HCT116 (cell line): ENCODE measurements around the gene CAP2. TPM values are rescaled to one million over a fixed set of nuclear protein-coding genes. Genes with fewer than 3 reads are reported as not detected.

Experiments used
- ATAC-seq: fragments of 200-7000 bp; cut with Tn5 transposase; 2 replicates; pipeline ENCODE4 v1.9.1; 2020; ENCODE audit warnings: mild to moderate bottlenecking, moderate library complexity
- BruUV-seq: library from RNA; stranded (reverse); fragments of 400-500 nt; replicated peaks from 2 replicates; lab custom pipeline; 2021; lab: Mats Ljungman, UMichigan
- CTCF ChIA-PET: fragments of 300-600 bp; sonication (Branson Sonifier 250); formaldehyde crosslinking; loops from one replicate; lab custom pipeline; 2021; ENCODE audit warnings: antibody characterized with exemption; lab: Charles Lee
- POLR2A ChIA-PET: fragments of 300-600, 350-600 bp; sonication (Branson Sonifier 250); formaldehyde crosslinking; loops from one replicate; lab custom pipeline; 2021; ENCODE audit warnings: antibody characterized with exemption; lab: Charles Lee
- RAD21 ChIA-PET, 2 experiments: fragments of 300-600 bp; sonication (Branson Sonifier 250); formaldehyde crosslinking; loops; one replicate each; lab custom pipeline; 2023; ENCODE audit warnings: low total read pairs in 2 of 2; ENCODE audit not compliant: uncharacterized antibody in 2 of 2, unreplicated experiment in 2 of 2, low non-redundant PET in 1 of 2; lab: Charles Lee
- DNase-seq: peaks from one replicate; pipeline ENCODE4 v3.0.0-alpha.2; 2010; ENCODE audit warnings: low read depth, low spot score
- H2AFZ ChIP-seq: fragments of 200-600 bp; shearing (Covaris generic), sonication (generic); 2 replicates; pipeline ENCODE4 v1.6.1; 2017; ENCODE audit warnings: low read depth, mixed run types, mixed read lengths, antibody characterized with exemption, low read length; ENCODE audit not compliant: poor library complexity, severe bottlenecking
- H3K27ac ChIP-seq: 2 replicates; pipeline ENCODE4 v1.5.1; 2012; ENCODE audit warnings: low read depth, low read length
- H3K27me3 ChIP-seq: fragments of 200-600 bp; sonication (generic); 2 replicates; pipeline ENCODE4 v1.6.1; 2016; ENCODE audit warnings: mixed run types, low read length, mixed read lengths; ENCODE audit not compliant: insufficient read depth
- H3K36me3 ChIP-seq, 2 experiments: fragments of 200-500 bp in 1 of 2; fragments of 200-600 bp in 1 of 2; sonication (Bioruptor generic) in 1 of 2; sonication (generic) in 1 of 2; 2 replicates each; pipeline versions ENCODE4 v1.5.1 to v1.6.1; 2014 to 2016; ENCODE audit warnings: low read length in 2 of 2, inconsistent platforms in 1 of 2, mixed read lengths in 1 of 2, mixed run types in 1 of 2; ENCODE audit not compliant: insufficient read depth in 2 of 2, control insufficient read depth in 1 of 2
- H3K4me1 ChIP-seq, 2 experiments: fragments of 200-600 bp in 1 of 2; sonication (generic) in 1 of 2; 2 replicates each; pipeline versions ENCODE4 v1.5.1 to v1.6.1; 2012 to 2017; ENCODE audit warnings: low read length in 2 of 2, inconsistent platforms in 1 of 2, mild to moderate bottlenecking in 1 of 2, mixed read lengths in 1 of 2, mixed run types in 1 of 2, moderate library complexity in 1 of 2; ENCODE audit not compliant: insufficient read depth in 2 of 2, control insufficient read depth in 1 of 2
- H3K4me2 ChIP-seq: fragments of 200-600 bp; sonication (generic); 2 replicates; pipeline ENCODE4 v1.6.1; 2017; ENCODE audit warnings: mixed run types, low read length, mixed read lengths
- H3K4me3 ChIP-seq, 2 experiments: fragments of 200-600 bp in 1 of 2; sonication (generic) in 1 of 2; replicated peaks in 1 of 2; 2 replicates each; pipeline ENCODE4 v1.5.1; 2011 to 2016; ENCODE audit warnings: low read length in 2 of 2, control low read depth in 1 of 2, low read depth in 1 of 2, mild to moderate bottlenecking in 1 of 2, mixed read lengths in 1 of 2, mixed run types in 1 of 2
- H3K79me2 ChIP-seq: fragments of 200-600 bp; sonication (generic); 2 replicates; pipeline ENCODE4 v1.6.1; 2017; ENCODE audit warnings: mild to moderate bottlenecking, mixed run types, low read length, moderate library complexity, mixed read lengths; ENCODE audit not compliant: insufficient read depth
- H3K9ac ChIP-seq: fragments of 200-600 bp; sonication (generic); 2 replicates; pipeline ENCODE4 v1.6.1; 2016; ENCODE audit warnings: low read length, mixed read lengths
- H3K9me2 ChIP-seq: fragments of 200-600 bp; sonication (generic), shearing (Covaris generic); 2 replicates; pipeline ENCODE4 v1.6.1; 2017; ENCODE audit warnings: mixed run types, mild to moderate bottlenecking, moderate library complexity; ENCODE audit not compliant: insufficient read depth
- H3K9me3 ChIP-seq, 2 experiments: fragments of 200-500 bp in 1 of 2; fragments of 200-600 bp in 1 of 2; sonication (Bioruptor generic) in 1 of 2; sonication (generic) in 1 of 2; 2 replicates each; pipeline ENCODE4 v1.6.1; 2014 to 2017; ENCODE audit warnings: low read length in 2 of 2, mixed read lengths in 2 of 2, inconsistent platforms in 1 of 2, low read depth in 1 of 2, mild to moderate bottlenecking in 1 of 2, mixed run types in 1 of 2, moderate library complexity in 1 of 2; ENCODE audit not compliant: control insufficient read depth in 1 of 2, insufficient read depth in 1 of 2
- H4K20me1 ChIP-seq: fragments of 200-600 bp; sonication (generic), shearing (Covaris generic); 2 replicates; pipeline ENCODE4 v1.6.1; 2017; ENCODE audit warnings: mixed run types, mild to moderate bottlenecking, moderate library complexity; ENCODE audit not compliant: insufficient read depth
- CBX3 ChIP-seq: IDR thresholded peaks from 2 replicates; pipeline ENCODE4 v1.6.1; 2012; ENCODE audit warnings: low read depth
- EZH2 ChIP-seq: fragments of 200-600 bp; sonication (generic); IDR thresholded peaks from 2 replicates; pipeline ENCODE4 v1.6.1; 2017; ENCODE audit warnings: antibody characterized with exemption, mixed run types
- RAD21 ChIP-seq: IDR thresholded peaks from 2 replicates; pipeline ENCODE4 v1.6.1; 2012; ENCODE audit warnings: low read depth, mild to moderate bottlenecking
- TCF7L2 ChIP-seq: IDR thresholded peaks from 2 replicates; pipeline ENCODE4 v1.7.0; 2011; ENCODE audit warnings: borderline replicate concordance, inconsistent platforms; ENCODE audit not compliant: insufficient read depth, insufficient read length; ENCODE audit errors: extremely low read depth
- YY1 ChIP-seq: IDR thresholded peaks from 2 replicates; pipeline ENCODE4 v1.6.1; 2011; ENCODE audit warnings: low read length, low read depth, moderate library complexity, mild to moderate bottlenecking; ENCODE audit not compliant: insufficient replicate concordance; ENCODE audit errors: extremely low read depth
- intact Hi-C: fragments of 100-400 bp; cut with micrococcal nuclease; formaldehyde crosslinking; loops from 2 replicates; pipeline ENCODE4 v1.10.0; 2022
- total RNA-seq: library from RNA; stranded (reverse); gene quantifications from one replicate; pipeline ENCODE4 v1.2.1, GENCODE V29; 2021; ENCODE audit not compliant: unreplicated experiment
- TF ChIP-seq, protein P1 (sequence below), 3 experiments: fragments of 200-600 bp in 1 of 3; sonication (generic) in 1 of 3; IDR thresholded peaks in 2 of 3; conservative IDR thresholded peaks in 1 of 3; 2 replicates each; pipeline ENCODE4 v1.5.1; 2012 to 2017; ENCODE audit warnings: low read depth in 2 of 3, low read length in 2 of 3, antibody characterized with exemption in 1 of 3, borderline replicate concordance in 1 of 3, control low read depth in 1 of 3, mild to moderate bottlenecking in 1 of 3, mixed read lengths in 1 of 3, mixed run types in 1 of 3, moderate library complexity in 1 of 3; ENCODE audit not compliant: insufficient read depth in 1 of 3

The CAP2 gene
- total RNA-seq, 1 experiment from 2014 or later: 3.8 TPM

DNA sequence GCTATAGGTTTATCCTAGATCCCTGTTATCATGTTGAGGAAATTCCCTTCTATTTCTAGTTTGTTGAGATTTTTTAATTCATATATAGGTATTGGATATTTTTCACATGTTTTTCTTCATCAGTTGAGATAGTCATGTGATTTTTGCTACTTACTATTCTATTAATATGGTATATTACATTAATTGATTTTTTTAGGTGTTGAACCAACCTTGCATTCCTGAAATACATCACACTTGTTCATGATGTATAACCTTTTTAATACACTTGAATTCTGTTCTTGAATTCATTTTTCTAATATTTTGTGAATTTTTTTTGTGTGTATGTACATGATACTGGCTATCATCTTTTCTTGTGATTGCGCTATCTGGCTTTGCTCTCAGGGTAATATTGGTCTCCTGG, 25.5 kb upstream of the CAP2 start:
- H3K9me3 ChIP-seq: peaks cover 8 to 9% of the 10 kb centered on the region in 2 experiments; a peak in 3 of 4 replicates
- ChIA-PET POLR2A (no interaction called here), CTCF (no interaction called here), RAD21 (no interaction called here)
- H3K36me3 ChIP-seq: no peaks in the 10 kb centered on the region
- H4K20me1 ChIP-seq: no peaks in the 10 kb centered on the region
- no peaks in the 10 kb centered on the region; the same call in 1 of the 2 replicates for H3K9me2 ChIP-seq
- H3K79me2 ChIP-seq: no peaks in the 10 kb centered on the region
- no peak for DNase-seq
- H3K9ac ChIP-seq: no peak overlapping the region
- H3K4me3 ChIP-seq: no peak overlapping the region
- no peak overlapping the region for H2AFZ ChIP-seq
- H3K4me1 ChIP-seq: no peaks in the 10 kb centered on the region
- intact Hi-C loops: no loop called here
- no peak for ATAC-seq
- no peaks in the 10 kb centered on the region for H3K27me3 ChIP-seq
- no peak overlapping the region for H3K27ac ChIP-seq
- no TSS peak for BruUV-seq
- TF ChIP-seq YY1 (no peak), TCF7L2 (no peak)
- H3K4me2 ChIP-seq: no peak overlapping the region

DNA sequence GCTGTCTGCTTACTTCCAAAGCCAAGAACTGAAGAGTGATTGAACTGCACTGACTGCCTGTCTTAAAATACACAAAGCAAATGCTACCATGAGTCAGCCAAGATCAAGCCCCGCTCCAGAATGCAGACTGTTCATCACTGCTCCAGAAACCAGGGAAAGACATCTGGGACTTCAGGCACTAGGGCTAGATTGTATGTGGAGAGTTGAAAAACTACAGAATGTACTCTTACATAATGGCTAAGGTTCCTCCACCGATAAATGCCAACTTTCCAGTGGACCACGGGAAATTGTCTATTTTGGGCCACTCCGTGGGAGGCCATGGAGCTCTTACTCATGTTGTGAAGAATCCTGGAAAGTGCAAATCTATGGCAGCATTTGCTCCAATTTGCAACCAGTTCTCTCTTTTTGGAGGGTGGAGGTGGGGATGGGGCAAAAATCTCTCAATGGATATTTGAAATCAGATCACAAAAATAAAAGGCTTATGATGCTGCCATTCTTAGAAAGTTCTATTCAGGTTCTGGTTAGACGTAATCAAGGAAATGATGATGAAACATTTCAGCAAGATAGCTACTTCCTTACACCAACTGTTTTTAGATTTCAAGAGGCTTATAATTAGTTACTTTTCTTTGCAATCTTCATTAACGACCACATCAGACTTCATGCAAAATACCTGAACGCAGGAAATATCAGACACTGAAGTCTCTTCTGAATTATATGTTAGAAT, 11.8 kb upstream of the CAP2 start:
- Histone ChIP-seq H3K27me3 (no peaks in the 10 kb centered on the region), H3K4me1 (peaks cover 0 to 6% of the 10 kb centered on the region in 2 experiments; a peak in 2 of 4 replicates), H2AFZ (no peak overlapping the region), H4K20me1 (no peaks in the 10 kb centered on the region), H3K9ac (no peak overlapping the region), H3K79me2 (no peaks in the 10 kb centered on the region), H3K9me2 (no peaks in the 10 kb centered on the region), H3K4me2 (no peak overlapping the region), H3K36me3 (no peaks in the 10 kb centered on the region), H3K4me3 (no peak overlapping the region), H3K27ac (no peak overlapping the region), H3K9me3 (no peaks in the 10 kb centered on the region)
- ChIA-PET CTCF (no interaction called here), RAD21 (no interaction called here), POLR2A (no interaction called here)
- no peak for ATAC-seq
- DNase-seq: no peak
- BruUV-seq: no TSS peak
- no peak for TF ChIP-seq EZH2
- TF ChIP-seq, protein P1, sequence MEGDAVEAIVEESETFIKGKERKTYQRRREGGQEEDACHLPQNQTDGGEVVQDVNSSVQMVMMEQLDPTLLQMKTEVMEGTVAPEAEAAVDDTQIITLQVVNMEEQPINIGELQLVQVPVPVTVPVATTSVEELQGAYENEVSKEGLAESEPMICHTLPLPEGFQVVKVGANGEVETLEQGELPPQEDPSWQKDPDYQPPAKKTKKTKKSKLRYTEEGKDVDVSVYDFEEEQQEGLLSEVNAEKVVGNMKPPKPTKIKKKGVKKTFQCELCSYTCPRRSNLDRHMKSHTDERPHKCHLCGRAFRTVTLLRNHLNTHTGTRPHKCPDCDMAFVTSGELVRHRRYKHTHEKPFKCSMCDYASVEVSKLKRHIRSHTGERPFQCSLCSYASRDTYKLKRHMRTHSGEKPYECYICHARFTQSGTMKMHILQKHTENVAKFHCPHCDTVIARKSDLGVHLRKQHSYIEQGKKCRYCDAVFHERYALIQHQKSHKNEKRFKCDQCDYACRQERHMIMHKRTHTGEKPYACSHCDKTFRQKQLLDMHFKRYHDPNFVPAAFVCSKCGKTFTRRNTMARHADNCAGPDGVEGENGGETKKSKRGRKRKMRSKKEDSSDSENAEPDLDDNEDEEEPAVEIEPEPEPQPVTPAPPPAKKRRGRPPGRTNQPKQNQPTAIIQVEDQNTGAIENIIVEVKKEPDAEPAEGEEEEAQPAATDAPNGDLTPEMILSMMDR (IDR thresholded peaks at IDR 0.05 in 2 of 3, conservative IDR thresholded peaks at IDR 0.05 in 1 of 3; ENCODE audit: borderline replicate concordance in 1 of 3, insufficient read depth in 1 of 3, low read depth in 2 of 3, low read length in 2 of 3): no peak
- TF ChIP-seq CBX3: peak; percentile 42; the same call in 1 of the 2 replicates
- TF ChIP-seq RAD21: no peak
- intact Hi-C loops: no loop called here
